PC-3 (cell line): Measurements from ENCODE around the gene KDM3A. TPM values are rescaled to one million over a fixed set of nuclear protein-coding genes. Genes with fewer than 3 reads are reported as not detected.

Experiments used
- ATAC-seq: fragments of 200-7000 bp; cut with Tn5 transposase; 2 replicates; pipeline ENCODE4 v1.9.1; 2020; ENCODE audit warnings: mild to moderate bottlenecking, moderate library complexity
- BruUV-seq: library from RNA; stranded (reverse); fragments of 400-500 nt; replicated peaks from 2 replicates; lab custom pipeline; 2021; lab: Mats Ljungman, UMichigan
- CTCF ChIA-PET: fragments of 300-600 bp; sonication (Branson Sonifier 250); formaldehyde crosslinking; loops from one replicate; lab custom pipeline; 2022; ENCODE audit warnings: antibody characterized with exemption; lab: Charles Lee
- POLR2A ChIA-PET: fragments of 300-600 bp; sonication (Branson Sonifier 250); formaldehyde crosslinking; loops from one replicate; lab custom pipeline; 2022; ENCODE audit warnings: antibody characterized with exemption; ENCODE audit not compliant: unreplicated experiment; lab: Charles Lee
- DNase-seq: peaks from one replicate; pipeline ENCODE4 v3.0.0-alpha.2; 2015
- H2AFZ ChIP-seq: fragments of 300-600 bp; sonication (generic); 2 replicates; pipeline ENCODE4 v1.6.0; 2016; ENCODE audit warnings: antibody characterized with exemption, low read length
- H3F3A ChIP-seq: fragments of 300-600 bp; sonication (generic); one replicate; pipeline ENCODE4 v1.6.0; 2017; ENCODE audit warnings: antibody characterized with exemption, low read length, control low read depth, mild to moderate bottlenecking; ENCODE audit not compliant: unreplicated experiment
- H3K27ac ChIP-seq: fragments of 300-600 bp; sonication (generic); 2 replicates; pipeline ENCODE4 v1.5.1; 2016; ENCODE audit warnings: mild to moderate bottlenecking, low read length
- H3K27me3 ChIP-seq: fragments of 300-600 bp; sonication (generic); 2 replicates; pipeline ENCODE4 v1.6.1; 2016; ENCODE audit warnings: low read length, mixed read lengths
- H3K36me3 ChIP-seq: fragments of 300-600 bp; sonication (generic); 2 replicates; pipeline ENCODE4 v1.6.1; 2016; ENCODE audit warnings: low read depth, mixed run types, low read length, mixed read lengths
- H3K4me1 ChIP-seq: fragments of 300-600 bp; sonication (generic); 2 replicates; pipeline ENCODE4 v1.5.1; 2016; ENCODE audit warnings: low read length; ENCODE audit not compliant: insufficient read depth
- H3K4me2 ChIP-seq: fragments of 300-600 bp; sonication (generic); 2 replicates; pipeline ENCODE4 v1.6.0; 2016; ENCODE audit warnings: low read length
- H3K4me3 ChIP-seq: fragments of 300-600 bp; sonication (generic); 2 replicates; pipeline ENCODE4 v1.5.1; 2016; ENCODE audit warnings: mild to moderate bottlenecking, low read length, mixed read lengths
- H3K79me2 ChIP-seq: fragments of 300-600 bp; sonication (generic); 2 replicates; pipeline ENCODE4 v1.6.1; 2017; ENCODE audit warnings: low read length, mixed read lengths
- H3K9ac ChIP-seq: fragments of 300-600 bp; sonication (generic); 2 replicates; pipeline ENCODE4 v1.6.0; 2016; ENCODE audit warnings: mild to moderate bottlenecking, low read length
- H3K9me2 ChIP-seq: fragments of 300-600 bp; sonication (generic); replicated peaks from 2 replicates; pipeline ENCODE4 v1.6.1; 2016; ENCODE audit warnings: mixed run types, low read length, mixed read lengths
- H3K9me3 ChIP-seq: fragments of 300-600 bp; sonication (generic); 2 replicates; pipeline ENCODE4 v1.6.1; 2016; ENCODE audit warnings: low read length, mixed read lengths
- H4K20me1 ChIP-seq: fragments of 300-600 bp; sonication (generic); 2 replicates; pipeline ENCODE4 v1.6.1; 2016; ENCODE audit warnings: low read length, mixed read lengths
- EZH2 ChIP-seq: fragments of 300-600 bp; sonication (generic); IDR thresholded peaks from one replicate; pipeline ENCODE4 v1.6.1; 2017; ENCODE audit warnings: antibody characterized with exemption, mild to moderate bottlenecking, low read length; ENCODE audit not compliant: unreplicated experiment
- EZH2phosphoT487 ChIP-seq: fragments of 300-600 bp; sonication (generic); IDR thresholded peaks from 2 replicates; pipeline ENCODE4 v1.6.1; 2018; ENCODE audit warnings: mild to moderate bottlenecking, antibody characterized with exemption, low read length, borderline replicate concordance
- intact Hi-C: fragments of 100-400 bp; cut with micrococcal nuclease; formaldehyde crosslinking; loops from 2 replicates; pipeline ENCODE4 v1.9.0; 2023
- total RNA-seq: library from RNA; depleted of rRNA; stranded (reverse); fragments of >200 nt; gene quantifications from 2 replicates; pipeline ENCODE4 v1.2.3, GENCODE V29; 2014
- TF ChIP-seq, protein P1 (sequence below): fragments of 300-600 bp; sonication (generic); conservative IDR thresholded peaks from 2 replicates; pipeline ENCODE4 v1.5.1; 2017; ENCODE audit warnings: antibody characterized with exemption, low read depth, mild to moderate bottlenecking, low read length

Gene KDM3A
- total RNA-seq, 1 experiment from 2014 or later = 32.2 TPM

DNA sequence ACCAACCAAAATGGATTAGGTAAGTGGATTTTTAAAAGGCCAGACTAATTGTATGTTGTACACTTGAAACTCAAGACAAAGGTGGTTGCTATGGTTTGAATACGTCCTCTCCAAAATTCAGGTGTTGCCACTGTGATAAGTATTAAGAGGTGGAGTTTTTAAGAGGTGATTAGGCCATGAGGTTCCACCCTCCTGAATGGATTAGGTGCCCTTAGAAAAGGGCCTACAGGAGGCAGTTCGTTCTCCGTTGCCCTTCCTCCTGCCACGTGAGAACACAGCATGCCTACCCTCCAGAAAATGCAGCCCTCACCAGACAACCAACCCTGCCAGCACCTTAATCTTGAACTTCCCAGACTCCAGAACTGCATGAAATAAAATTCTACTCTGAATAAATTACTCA lies 70.9 kb downstream of the KDM3A start:
- Histone ChIP-seq H2AFZ (no peak overlapping the region), H3K9ac (no peak overlapping the region)

DNA sequence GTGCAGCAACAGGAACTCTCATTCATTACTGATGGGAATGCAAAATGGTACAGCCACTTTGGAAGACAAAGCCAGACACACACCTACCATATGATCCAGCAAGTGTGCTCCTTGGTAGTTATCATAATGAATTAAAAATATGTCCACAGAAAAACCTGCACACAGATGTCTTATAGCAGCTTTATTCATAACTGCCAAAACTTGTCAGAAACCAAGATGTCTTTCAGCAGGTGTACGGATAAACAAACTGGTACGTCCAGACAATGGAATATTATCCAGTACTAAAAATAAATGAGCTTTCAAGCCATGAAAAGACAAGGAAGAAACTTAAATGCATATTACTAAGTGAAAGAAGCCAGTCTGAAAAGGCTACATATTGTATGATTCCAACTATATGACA lies 71.7 kb downstream of the KDM3A start:
- Histone ChIP-seq H2AFZ (no peak overlapping the region), H3K4me1 (no peaks in the 10 kb centered on the region), H3K9me2 (no peaks in the 10 kb centered on the region), H3K4me2 (no peak overlapping the region), H3K4me3 (no peak overlapping the region), H3K27ac (no peak overlapping the region), H3K36me3 (no peaks in the 10 kb centered on the region; the same call in 1 of the 2 replicates), H3F3A (no peaks in the 10 kb centered on the region), H3K27me3 (no peaks in the 10 kb centered on the region), H3K79me2 (no peaks in the 10 kb centered on the region), H4K20me1 (no peaks in the 10 kb centered on the region), H3K9ac (no peak overlapping the region), H3K9me3 (no peaks in the 10 kb centered on the region)
- DNase-seq (no peak), ATAC-seq (no peak)
- intact Hi-C loops = no loop called here
- no TSS peak for BruUV-seq
- CTCF ChIA-PET = no interaction called here
- POLR2A ChIA-PET = no interaction called here
- TF ChIP-seq EZH2phosphoT487 = no peak
- TF ChIP-seq, protein P1, sequence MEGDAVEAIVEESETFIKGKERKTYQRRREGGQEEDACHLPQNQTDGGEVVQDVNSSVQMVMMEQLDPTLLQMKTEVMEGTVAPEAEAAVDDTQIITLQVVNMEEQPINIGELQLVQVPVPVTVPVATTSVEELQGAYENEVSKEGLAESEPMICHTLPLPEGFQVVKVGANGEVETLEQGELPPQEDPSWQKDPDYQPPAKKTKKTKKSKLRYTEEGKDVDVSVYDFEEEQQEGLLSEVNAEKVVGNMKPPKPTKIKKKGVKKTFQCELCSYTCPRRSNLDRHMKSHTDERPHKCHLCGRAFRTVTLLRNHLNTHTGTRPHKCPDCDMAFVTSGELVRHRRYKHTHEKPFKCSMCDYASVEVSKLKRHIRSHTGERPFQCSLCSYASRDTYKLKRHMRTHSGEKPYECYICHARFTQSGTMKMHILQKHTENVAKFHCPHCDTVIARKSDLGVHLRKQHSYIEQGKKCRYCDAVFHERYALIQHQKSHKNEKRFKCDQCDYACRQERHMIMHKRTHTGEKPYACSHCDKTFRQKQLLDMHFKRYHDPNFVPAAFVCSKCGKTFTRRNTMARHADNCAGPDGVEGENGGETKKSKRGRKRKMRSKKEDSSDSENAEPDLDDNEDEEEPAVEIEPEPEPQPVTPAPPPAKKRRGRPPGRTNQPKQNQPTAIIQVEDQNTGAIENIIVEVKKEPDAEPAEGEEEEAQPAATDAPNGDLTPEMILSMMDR = no peak
- no peak for TF ChIP-seq EZH2

More for the DNA sequence above, 70.9 kb downstream of the KDM3A start:
- Histone ChIP-seq H3K4me3 (no peak overlapping the region), H3F3A (no peaks in the 10 kb centered on the region), H3K9me3 (no peaks in the 10 kb centered on the region), H3K4me2 (no peak overlapping the region), H3K27me3 (no peaks in the 10 kb centered on the region), H3K9me2 (no peaks in the 10 kb centered on the region), H3K27ac (no peak overlapping the region), H4K20me1 (no peaks in the 10 kb centered on the region), H3K4me1 (no peaks in the 10 kb centered on the region), H3K36me3 (no peaks in the 10 kb centered on the region; the same call in 1 of the 2 replicates), H3K79me2 (no peaks in the 10 kb centered on the region)
- intact Hi-C loops = no loop called here
- DNase-seq = no peak
- no peak for ATAC-seq
- no TSS peak for BruUV-seq
- ChIA-PET POLR2A (no interaction called here), CTCF (no interaction called here)
- TF ChIP-seq EZH2phosphoT487 = no peak
- TF ChIP-seq, protein P1 = no peak
- no peak for TF ChIP-seq EZH2

DNA sequence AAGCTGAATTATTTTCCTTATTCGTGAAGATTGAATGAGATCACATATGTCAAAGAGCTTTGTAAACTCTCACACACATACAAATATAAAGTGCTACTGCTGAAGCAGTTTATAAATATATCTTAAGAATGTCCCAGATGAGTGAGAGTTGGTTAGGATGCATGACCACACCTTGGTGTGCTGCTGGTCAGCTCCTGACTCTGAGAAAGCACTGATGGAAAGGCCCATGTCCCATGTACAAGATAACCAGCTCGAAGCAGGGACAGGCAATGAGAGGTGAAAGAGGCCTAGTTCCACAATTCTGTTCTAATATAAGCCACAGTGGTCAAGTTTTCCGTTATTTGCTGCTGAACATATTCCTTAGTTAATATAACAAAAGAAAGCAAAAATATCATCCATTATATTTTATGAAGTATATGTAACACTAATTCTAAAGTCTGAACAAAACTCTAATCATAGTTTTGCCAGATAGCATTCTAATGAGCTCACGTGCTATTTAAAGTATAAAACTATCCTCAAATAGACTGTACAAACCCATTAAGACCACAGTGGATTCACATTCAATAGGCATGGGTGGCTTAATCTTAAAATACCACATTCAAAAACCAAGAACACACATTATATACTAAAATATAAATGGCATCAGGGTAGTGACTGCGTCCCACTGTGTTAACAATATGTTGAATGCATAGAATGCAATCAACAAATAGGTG lies 72.9 kb downstream of the KDM3A start:
- no peak for ATAC-seq
- POLR2A ChIA-PET = no interaction called here
- no peaks in the 10 kb centered on the region for H3K79me2 ChIP-seq
- no peak overlapping the region for H3K4me2 ChIP-seq
- H3K4me3 ChIP-seq = no peak overlapping the region
- H3F3A ChIP-seq = no peaks in the 10 kb centered on the region
- no peak overlapping the region for H3K27ac ChIP-seq
- BruUV-seq = no TSS peak
- H3K4me1 ChIP-seq = peaks cover 7% of the 10 kb centered on the region
- no peaks in the 10 kb centered on the region for H3K36me3 ChIP-seq
- H3K9me3 ChIP-seq = no peaks in the 10 kb centered on the region
- intact Hi-C loops = no loop called here
- H3K27me3 ChIP-seq = no peaks in the 10 kb centered on the region
- DNase-seq = no peak
- TF ChIP-seq EZH2phosphoT487 = no peak
- TF ChIP-seq EZH2 = no peak
- TF ChIP-seq, protein P1 = no peak
- CTCF ChIA-PET = no interaction called here
- H4K20me1 ChIP-seq = no peaks in the 10 kb centered on the region
- H3K9me2 ChIP-seq = no peaks in the 10 kb centered on the region
- no peak overlapping the region for H2AFZ ChIP-seq
- H3K9ac ChIP-seq = no peak overlapping the region
